ENCODE measurements around the gene SLC35G2. TPM values are rescaled to one million over a fixed set of nuclear protein-coding genes. Genes with fewer than 3 reads are reported as not detected.

SLC35G2 gene
- polyA plus RNA-seq, 1 donor (not counting 4 experiments of a cell fraction or from before 2014, with no cell fraction given): 1.9 TPM

DNA sequence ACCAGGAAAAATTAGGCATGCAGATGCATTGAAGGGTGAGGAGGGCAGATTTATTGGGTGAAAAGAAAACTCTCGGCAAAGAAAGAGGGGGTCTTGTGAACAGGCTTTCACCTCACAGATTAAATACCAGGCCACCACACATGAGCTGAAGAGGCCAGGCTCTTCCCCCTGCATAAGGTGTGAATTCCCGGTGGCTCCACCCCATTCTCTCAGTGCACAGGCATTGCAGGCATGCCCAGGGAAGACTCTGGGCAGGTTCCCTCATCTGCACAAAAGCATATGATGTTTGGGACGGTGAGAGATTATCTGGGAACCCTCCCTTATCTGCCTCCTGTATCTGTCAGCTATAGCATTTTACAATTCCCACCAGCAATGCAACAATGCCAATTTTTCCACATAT lies 7.2 kb upstream of the SLC35G2 start:
- dilution Hi-C loops (cut with MboI; ENCODE audit: extremely low pct_ligation_motif_present, low sequenced_read_pairs): no loop called here
- Histone ChIP-seq H2AFZ (ENCODE audit: control insufficient read depth, low read length) (no peak overlapping the region), H3K9me3 (ENCODE audit: control insufficient read depth, low read depth, low read length) (no peaks in the 10 kb centered on the region), H3K27me3 (ENCODE audit: control insufficient read depth, extremely low read depth, insufficient read depth, low read length) (no peaks in the 10 kb centered on the region), H3K4me3 (ENCODE audit: control insufficient read depth in 2 of 3, extremely low read depth in 1 of 3, insufficient read depth in 2 of 3, low read depth in 1 of 3, low read length in 3 of 3) (no peak overlapping the region), H3K4me1 (ENCODE audit: control insufficient read depth, extremely low read depth, insufficient read depth, low read length) (no peaks in the 10 kb centered on the region), H3K27ac (ENCODE audit: control insufficient read depth, insufficient read depth, low read length) (no peak overlapping the region), H3K36me3 (ENCODE audit: control insufficient read depth in 2 of 2, extremely low read depth in 1 of 2, insufficient read depth in 2 of 2, low read length in 2 of 2) (no peaks in the 10 kb centered on the region), H3K4me2 (ENCODE audit: control insufficient read depth, extremely low read depth, insufficient read depth, low read depth, low read length) (no peak overlapping the region), H3K79me2 (ENCODE audit: control insufficient read depth, insufficient read depth, low read length) (no peaks in the 10 kb centered on the region), H3K9me1 (ENCODE audit: control insufficient read depth, extremely low read depth, insufficient read depth, low read length) (no peaks in the 10 kb centered on the region), H3K9ac (ENCODE audit: control insufficient read depth, extremely low read depth, insufficient read depth, low read length) (no peak overlapping the region), H4K20me1 (ENCODE audit: control insufficient read depth, extremely low read depth, insufficient read depth, low read length) (no peaks in the 10 kb centered on the region)
- FAIRE-seq: no peak
- no peak for TF ChIP-seq EZH2 (IDR thresholded peaks at IDR 0.05; ENCODE audit: low read length)
- TF ChIP-seq, protein P1, sequence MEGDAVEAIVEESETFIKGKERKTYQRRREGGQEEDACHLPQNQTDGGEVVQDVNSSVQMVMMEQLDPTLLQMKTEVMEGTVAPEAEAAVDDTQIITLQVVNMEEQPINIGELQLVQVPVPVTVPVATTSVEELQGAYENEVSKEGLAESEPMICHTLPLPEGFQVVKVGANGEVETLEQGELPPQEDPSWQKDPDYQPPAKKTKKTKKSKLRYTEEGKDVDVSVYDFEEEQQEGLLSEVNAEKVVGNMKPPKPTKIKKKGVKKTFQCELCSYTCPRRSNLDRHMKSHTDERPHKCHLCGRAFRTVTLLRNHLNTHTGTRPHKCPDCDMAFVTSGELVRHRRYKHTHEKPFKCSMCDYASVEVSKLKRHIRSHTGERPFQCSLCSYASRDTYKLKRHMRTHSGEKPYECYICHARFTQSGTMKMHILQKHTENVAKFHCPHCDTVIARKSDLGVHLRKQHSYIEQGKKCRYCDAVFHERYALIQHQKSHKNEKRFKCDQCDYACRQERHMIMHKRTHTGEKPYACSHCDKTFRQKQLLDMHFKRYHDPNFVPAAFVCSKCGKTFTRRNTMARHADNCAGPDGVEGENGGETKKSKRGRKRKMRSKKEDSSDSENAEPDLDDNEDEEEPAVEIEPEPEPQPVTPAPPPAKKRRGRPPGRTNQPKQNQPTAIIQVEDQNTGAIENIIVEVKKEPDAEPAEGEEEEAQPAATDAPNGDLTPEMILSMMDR (optimal IDR thresholded peaks at IDR 0.05 in 1 of 3, IDR thresholded peaks at IDR 0.05 in 1 of 3, conservative IDR thresholded peaks at IDR 0.05 in 1 of 3; ENCODE audit: extremely low read depth in 1 of 3, insufficient read depth in 2 of 3, low read length in 3 of 3): no peak
- DNase-seq (ENCODE audit: low read depth, low spot score): no peak

DNA sequence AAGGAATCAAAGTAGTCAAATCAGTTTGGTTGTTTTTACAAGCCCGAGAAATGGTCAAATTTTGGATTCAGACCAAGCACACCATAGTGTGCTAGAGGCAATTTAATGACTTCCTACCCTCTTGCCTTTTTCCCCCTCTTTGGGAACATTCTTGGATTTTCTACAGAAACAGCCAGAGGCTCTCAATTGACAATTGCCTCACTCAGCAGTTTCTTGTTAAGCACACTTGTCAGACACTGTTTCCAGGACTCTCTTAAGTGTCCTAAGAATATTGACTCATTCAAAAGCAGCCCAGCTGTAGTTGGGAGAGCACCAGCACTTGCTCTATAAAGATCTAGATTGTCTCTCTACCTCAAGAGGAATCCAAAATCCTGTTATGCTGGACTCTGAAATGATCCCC lies 1.5 kb upstream of the SLC35G2 start:
- TF ChIP-seq, protein P1 (optimal IDR thresholded peaks at IDR 0.05 in 1 of 3, IDR thresholded peaks at IDR 0.05 in 1 of 3, conservative IDR thresholded peaks at IDR 0.05 in 1 of 3; ENCODE audit: extremely low read depth in 1 of 3, insufficient read depth in 2 of 3, low read length in 3 of 3): no peak
- TF ChIP-seq EZH2 (IDR thresholded peaks at IDR 0.05; ENCODE audit: low read length): no peak
- no peak overlapping the region for H2AFZ ChIP-seq (ENCODE audit: control insufficient read depth, low read length)
- H3K79me2 ChIP-seq (ENCODE audit: control insufficient read depth, insufficient read depth, low read length): no peaks in the 10 kb centered on the region
- DNase-seq (ENCODE audit: low read depth, low spot score) (no peak), FAIRE-seq (no peak)
- peaks cover 11% of the 10 kb centered on the region for H3K27me3 ChIP-seq (ENCODE audit: control insufficient read depth, extremely low read depth, insufficient read depth, low read length)
- H3K9me1 ChIP-seq (ENCODE audit: control insufficient read depth, extremely low read depth, insufficient read depth, low read length): no peaks in the 10 kb centered on the region
- H3K9ac ChIP-seq (ENCODE audit: control insufficient read depth, extremely low read depth, insufficient read depth, low read length): no peak overlapping the region
- H3K4me1 ChIP-seq (ENCODE audit: control insufficient read depth, extremely low read depth, insufficient read depth, low read length): peaks cover 18% of the 10 kb centered on the region
- H3K27ac ChIP-seq (ENCODE audit: control insufficient read depth, insufficient read depth, low read length): no peak overlapping the region
- dilution Hi-C loops (cut with MboI; ENCODE audit: extremely low pct_ligation_motif_present, low sequenced_read_pairs): no loop called here
- no peaks in the 10 kb centered on the region for H3K36me3 ChIP-seq (ENCODE audit: control insufficient read depth in 2 of 2, extremely low read depth in 1 of 2, insufficient read depth in 2 of 2, low read length in 2 of 2)
- H4K20me1 ChIP-seq (ENCODE audit: control insufficient read depth, extremely low read depth, insufficient read depth, low read length): no peaks in the 10 kb centered on the region
- H3K9me3 ChIP-seq (ENCODE audit: control insufficient read depth, low read depth, low read length): no peaks in the 10 kb centered on the region
- H3K4me2 ChIP-seq (ENCODE audit: control insufficient read depth, extremely low read depth, insufficient read depth, low read depth, low read length): no peak overlapping the region
- H3K4me3 ChIP-seq (ENCODE audit: control insufficient read depth in 2 of 3, extremely low read depth in 1 of 3, insufficient read depth in 2 of 3, low read depth in 1 of 3, low read length in 3 of 3): no peak overlapping the region
